Measurements from ENCODE around the gene SCEL. TPM values are rescaled to one million over a fixed set of nuclear protein-coding genes. Genes with fewer than 3 reads are reported as not detected.

SCEL gene
- total and polyA plus RNA-seq, 2 of the 4 experiments (the other 2 are of a cell fraction), result not detected

- no peak overlapping the region for H4K5ac ChIP-seq (ENCODE audit: low read depth, low read length)
- H2BK15ac ChIP-seq (ENCODE audit: low read depth, low read length), result no peak overlapping the region
- no peak overlapping the region for H2BK5ac ChIP-seq (ENCODE audit: low read depth, low read length, poor library complexity, severe bottlenecking)
- no peaks in the 10 kb centered on the region for H3K4me1 ChIP-seq (ENCODE audit: control insufficient read depth, insufficient read depth, low read length)
- no peak overlapping the region for H3K9ac ChIP-seq (ENCODE audit: low read depth, low read length)
- H3K27me3 ChIP-seq (ENCODE audit: control insufficient read depth, insufficient read depth, low read length), result no peaks in the 10 kb centered on the region
- in situ Hi-C loops (cut with MboI; ENCODE audit: low sequenced_read_pairs) (no loop called here), intact Hi-C loops (cut with micrococcal nuclease) (no loop called here), dilution Hi-C loops (cut with HindIII; ENCODE audit: low sequenced_read_pairs, unreplicated experiment) (no loop called here)
- CTCF ChIA-PET, result no interaction called here
- H4K8ac ChIP-seq (ENCODE audit: low read depth in 2 of 2, low read length in 2 of 2), result no peak overlapping the region
- H2BK20ac ChIP-seq (ENCODE audit: low read depth, low read length), result no peak overlapping the region
- H3K27ac ChIP-seq (ENCODE audit: insufficient read depth, low read length), result no peak overlapping the region
- no peak overlapping the region for H3K18ac ChIP-seq (ENCODE audit: low read depth, low read length)
- no peak overlapping the region for H3K23ac ChIP-seq (ENCODE audit: low read depth, low read length)
- no peaks in the 10 kb centered on the region for H3K79me1 ChIP-seq (ENCODE audit: low read depth in 1 of 2, low read length in 2 of 2)
- no peak for TF ChIP-seq ELK1 (IDR thresholded peaks at IDR 0.05; ENCODE audit: borderline replicate concordance, low read depth, low read length)
- TF ChIP-seq MAFK (IDR thresholded peaks at IDR 0.05; ENCODE audit: low read depth, low read length), result no peak
- no peak for TF ChIP-seq RAD21 (IDR thresholded peaks at IDR 0.05; ENCODE audit: low read length)
- TF ChIP-seq FOS (IDR thresholded peaks at IDR 0.05; ENCODE audit: low read depth, low read length), result no peak
- no peak overlapping the region for H4K91ac ChIP-seq (ENCODE audit: insufficient read depth, low read depth, low read length)
- H3K4me2 ChIP-seq (ENCODE audit: low read depth, low read length), result no peak overlapping the region
- no peak overlapping the region for H2AFZ ChIP-seq (replicated peaks; ENCODE audit: low read length, poor library complexity)
- POLR2A ChIA-PET (ENCODE audit: unreplicated experiment), result no interaction called here
- H3K56ac ChIP-seq (ENCODE audit: extremely low read depth, insufficient read depth, low read length), result no peak overlapping the region
- H2AK5ac ChIP-seq (ENCODE audit: low read depth, low read length), result no peak overlapping the region
- H3K14ac ChIP-seq (replicated peaks; ENCODE audit: low read depth, low read length), result no peak overlapping the region
- no peak overlapping the region for H2AK9ac ChIP-seq (replicated peaks; ENCODE audit: low read depth, low read length, poor library complexity)
- no peaks in the 10 kb centered on the region for H3K36me3 ChIP-seq (ENCODE audit: control insufficient read depth, insufficient read depth, low read length)
- no peaks in the 10 kb centered on the region for H4K20me1 ChIP-seq (ENCODE audit: insufficient read depth, low read length)
- no peak overlapping the region for H3K4me3 ChIP-seq (ENCODE audit: insufficient read depth, low read depth, low read length)
- no peak for ATAC-seq (ENCODE audit: low read depth)
- H3K4ac ChIP-seq (ENCODE audit: low read depth, low read length), result no peak overlapping the region
- no peaks in the 10 kb centered on the region for H3K9me3 ChIP-seq (ENCODE audit: control insufficient read depth, insufficient read depth, low read length)
- whole genome bisulfite sequencing, 2 experiments (ENCODE audit: extremely low coverage in 2 of 2, insufficient read length in 1 of 2), result 60% methylated on average over 1 of the region's 7 CpGs; no CpG with 5 or more reads in 1 of the 2 experiments
- BruUV-seq (replicated peaks), result no TSS peak
- no peaks in the 10 kb centered on the region for H3K9me1 ChIP-seq (ENCODE audit: insufficient read depth, low read length)
- no peak overlapping the region for H2BK120ac ChIP-seq (ENCODE audit: low read depth, low read length)
- DNase-seq, result no peak
Measured at GRCh38 chr13:77533875-77534788, 1.4 kb upstream of the SCEL start.

All from IMR-90 (cell line).